HCT116 (cell line): ENCODE results near the gene PHKB.

Experiments
- EZH2 ChIP-seq: fragments of 200-600 bp; sonication (generic); IDR thresholded peaks from 2 replicates; pipeline ENCODE4 v1.6.1; 2017; ENCODE audit warnings: antibody characterized with exemption, mixed run types
- FOSL1 ChIP-seq: IDR thresholded peaks from 2 replicates; pipeline ENCODE4 v1.6.1; 2012; ENCODE audit warnings: low read depth
- POLR2A ChIP-seq: IDR thresholded peaks from 2 replicates; pipeline ENCODE4 v1.7.0; 2011; ENCODE audit warnings: borderline replicate concordance; ENCODE audit not compliant: insufficient read depth, insufficient read length; ENCODE audit errors: extremely low read depth
- RAD21 ChIP-seq: IDR thresholded peaks from 2 replicates; pipeline ENCODE4 v1.6.1; 2012; ENCODE audit warnings: low read depth, mild to moderate bottlenecking
- SP1 ChIP-seq: IDR thresholded peaks from 2 replicates; pipeline ENCODE4 v1.6.1; 2012; ENCODE audit warnings: low read depth
- ZNF274 ChIP-seq: fragments of 200-500 bp; sonication (Bioruptor generic); IDR thresholded peaks from 2 replicates; pipeline ENCODE4 v1.6.1; 2014; ENCODE audit warnings: mild to moderate bottlenecking, low read depth, low read length, inconsistent platforms
- TF ChIP-seq, protein P1 (sequence below): IDR thresholded peaks from 2 replicates; pipeline ENCODE4 v1.6.1; 2012
- TF ChIP-seq, protein P2 (sequence below), 3 experiments: fragments of 200-600 bp in 1 of 3; sonication (generic) in 1 of 3; IDR thresholded peaks in 2 of 3; conservative IDR thresholded peaks in 1 of 3; 2 replicates each; pipeline ENCODE4 v1.5.1; 2012 to 2017; ENCODE audit warnings: low read depth in 2 of 3, low read length in 2 of 3, antibody characterized with exemption in 1 of 3, borderline replicate concordance in 1 of 3, control low read depth in 1 of 3, mild to moderate bottlenecking in 1 of 3, mixed read lengths in 1 of 3, mixed run types in 1 of 3, moderate library complexity in 1 of 3; ENCODE audit not compliant: insufficient read depth in 1 of 3

DNA sequence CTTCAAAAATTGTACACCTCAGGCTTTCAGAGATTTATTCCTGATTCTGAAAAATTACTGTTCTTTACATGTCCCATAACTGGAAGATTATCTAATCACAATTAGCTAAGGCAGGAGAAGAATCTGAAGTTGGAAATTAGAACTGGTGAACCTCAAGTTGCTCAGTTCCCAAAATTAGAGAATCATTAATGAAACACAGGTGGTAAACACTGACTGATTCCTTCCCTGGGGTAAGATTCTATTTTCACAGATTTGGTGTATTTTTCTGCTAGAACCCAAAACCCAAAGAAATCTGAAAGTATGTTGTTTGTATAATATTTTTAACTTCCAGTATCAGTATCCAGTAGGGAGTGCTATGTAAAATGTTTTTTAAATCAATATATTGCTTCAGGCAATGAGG lies 25.7 kb downstream of the PHKB start:
- no peak for TF ChIP-seq SP1
- no peak for TF ChIP-seq POLR2A
- TF ChIP-seq EZH2, result no peak
- TF ChIP-seq, protein P1, sequence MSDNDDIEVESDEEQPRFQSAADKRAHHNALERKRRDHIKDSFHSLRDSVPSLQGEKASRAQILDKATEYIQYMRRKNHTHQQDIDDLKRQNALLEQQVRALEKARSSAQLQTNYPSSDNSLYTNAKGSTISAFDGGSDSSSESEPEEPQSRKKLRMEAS, result no peak
- TF ChIP-seq, protein P2, sequence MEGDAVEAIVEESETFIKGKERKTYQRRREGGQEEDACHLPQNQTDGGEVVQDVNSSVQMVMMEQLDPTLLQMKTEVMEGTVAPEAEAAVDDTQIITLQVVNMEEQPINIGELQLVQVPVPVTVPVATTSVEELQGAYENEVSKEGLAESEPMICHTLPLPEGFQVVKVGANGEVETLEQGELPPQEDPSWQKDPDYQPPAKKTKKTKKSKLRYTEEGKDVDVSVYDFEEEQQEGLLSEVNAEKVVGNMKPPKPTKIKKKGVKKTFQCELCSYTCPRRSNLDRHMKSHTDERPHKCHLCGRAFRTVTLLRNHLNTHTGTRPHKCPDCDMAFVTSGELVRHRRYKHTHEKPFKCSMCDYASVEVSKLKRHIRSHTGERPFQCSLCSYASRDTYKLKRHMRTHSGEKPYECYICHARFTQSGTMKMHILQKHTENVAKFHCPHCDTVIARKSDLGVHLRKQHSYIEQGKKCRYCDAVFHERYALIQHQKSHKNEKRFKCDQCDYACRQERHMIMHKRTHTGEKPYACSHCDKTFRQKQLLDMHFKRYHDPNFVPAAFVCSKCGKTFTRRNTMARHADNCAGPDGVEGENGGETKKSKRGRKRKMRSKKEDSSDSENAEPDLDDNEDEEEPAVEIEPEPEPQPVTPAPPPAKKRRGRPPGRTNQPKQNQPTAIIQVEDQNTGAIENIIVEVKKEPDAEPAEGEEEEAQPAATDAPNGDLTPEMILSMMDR (IDR thresholded peaks at IDR 0.05 in 2 of 3, conservative IDR thresholded peaks at IDR 0.05 in 1 of 3; ENCODE audit: borderline replicate concordance in 1 of 3, insufficient read depth in 1 of 3, low read depth in 2 of 3, low read length in 2 of 3), result no peak
- no peak for TF ChIP-seq FOSL1
- TF ChIP-seq ZNF274, result no peak
- TF ChIP-seq RAD21, result no peak
